OCI-LY3 (cell line): ENCODE data around the gene ZNF785.

Source experiments
- H2AFZ ChIP-seq: fragments of 200-600, 300-600 bp; shearing (Covaris generic); 2 replicates; pipeline ENCODE4 v1.6.0; 2014; ENCODE audit warnings: antibody characterized with exemption, low read depth, low read length
- H3K27ac ChIP-seq: fragments of 200-600, 300-600 bp; sonication (generic); 2 replicates; pipeline ENCODE4 v1.5.1; 2014; ENCODE audit warnings: mild to moderate bottlenecking, low read length, moderate library complexity, mixed read lengths
- H3K27me3 ChIP-seq: fragments of 200-600, 300-600 bp; sonication (generic); 2 replicates; pipeline ENCODE4 v1.6.1; 2014; ENCODE audit warnings: low read depth, low read length, mixed read lengths
- H3K36me3 ChIP-seq: fragments of 200-600, 300-600 bp; sonication (generic); replicated peaks from 2 replicates; pipeline ENCODE3; 2014; ENCODE audit warnings: low read depth, low read length, mixed read lengths
- H3K4me1 ChIP-seq: fragments of 300-600, 200-600 bp; sonication (generic); 2 replicates; pipeline ENCODE4 v1.6.1; 2014; ENCODE audit warnings: low read length, mixed read lengths
- H3K4me2 ChIP-seq: fragments of 200-600, 300-600 bp; sonication (generic); 2 replicates; pipeline ENCODE4 v1.6.1; 2014; ENCODE audit warnings: low read length, mixed read lengths
- H3K4me3 ChIP-seq: fragments of 300-600, 200-600 bp; sonication (generic); 2 replicates; pipeline ENCODE4 v1.5.1; 2014; ENCODE audit warnings: antibody characterized with exemption, mild to moderate bottlenecking, low read length, moderate library complexity
- H3K79me2 ChIP-seq: fragments of 300-600, 200-600 bp; shearing (Covaris generic); 2 replicates; pipeline ENCODE4 v1.6.1; 2014; ENCODE audit warnings: mild to moderate bottlenecking, low read length, mixed read lengths
- H3K9ac ChIP-seq: fragments of 300-600, 200-600 bp; shearing (Covaris generic); 2 replicates; pipeline ENCODE4 v1.6.0; 2014; ENCODE audit warnings: mild to moderate bottlenecking, low read length, moderate library complexity
- H3K9me3 ChIP-seq: fragments of 200-600, 300-600 bp; shearing (Covaris generic); 2 replicates; pipeline ENCODE4 v1.6.1; 2014; ENCODE audit warnings: low read length, mixed read lengths; ENCODE audit not compliant: insufficient read depth
- H4K20me1 ChIP-seq: fragments of 200-600, 300-600 bp; sonication (generic); 2 replicates; pipeline ENCODE4 v1.6.1; 2016; ENCODE audit warnings: low read length, mixed read lengths; ENCODE audit not compliant: insufficient read depth
- EZH2phosphoT487 ChIP-seq: fragments of 200-600 bp; shearing (Covaris generic); IDR thresholded peaks from 2 replicates; pipeline ENCODE4 v1.6.1; 2018; ENCODE audit warnings: antibody characterized with exemption, mixed run types, low read depth
- TF ChIP-seq, protein P1 (sequence below): fragments of 200-600, 300-600 bp; sonication (generic); IDR thresholded peaks from 2 replicates; pipeline ENCODE4 v1.5.1; 2014; ENCODE audit warnings: antibody characterized with exemption, low read length, low read depth

ZNF785 gene

DNA sequence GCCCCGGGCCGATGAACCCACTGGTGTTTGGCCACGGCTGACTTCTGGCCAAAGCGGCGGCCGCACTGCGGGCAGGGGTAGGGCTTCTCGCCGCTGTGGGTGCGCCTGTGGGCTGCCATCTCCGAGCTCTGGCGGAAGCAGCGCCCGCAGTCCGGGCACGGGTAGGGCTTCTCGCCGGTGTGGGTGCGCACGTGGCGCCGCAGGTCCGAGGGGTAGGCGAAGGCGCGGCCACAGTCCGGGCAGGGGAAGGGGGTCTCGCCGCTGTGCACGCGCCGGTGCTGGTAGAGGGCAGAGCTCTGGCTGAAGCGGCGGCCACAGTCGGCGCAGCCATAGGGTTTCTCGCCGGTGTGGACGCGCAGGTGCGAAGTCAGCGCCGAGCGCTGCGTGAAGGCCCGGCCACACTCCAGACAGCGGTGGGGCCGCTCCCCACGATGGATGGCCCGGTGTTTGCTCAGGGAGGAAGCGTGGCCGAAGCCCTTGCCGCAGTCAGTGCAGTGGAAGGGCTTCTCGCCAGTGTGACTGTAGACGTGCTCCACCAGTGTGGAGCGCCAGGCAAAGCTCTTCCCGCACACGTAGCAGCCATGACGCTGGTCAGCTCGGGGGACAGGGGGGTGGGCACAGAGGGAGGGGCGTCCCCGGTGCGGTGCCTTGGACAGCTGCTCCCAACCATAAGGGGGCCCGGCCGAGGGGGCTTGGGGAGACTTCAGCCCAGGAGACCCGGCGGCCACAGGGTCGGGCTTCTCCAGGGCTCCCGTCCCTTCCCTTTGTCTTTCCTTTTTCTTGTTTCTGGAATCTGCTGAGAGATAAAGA lies 30.0 kb downstream of the ZNF785 start:
- no peaks in the 10 kb centered on the region for H4K20me1 ChIP-seq
- H3K4me1 ChIP-seq = peaks cover 17% of the 10 kb centered on the region
- H3K4me3 ChIP-seq = no peak overlapping the region
- H3K4me2 ChIP-seq = no peak overlapping the region
- no peaks in the 10 kb centered on the region for H3K9me3 ChIP-seq
- TF ChIP-seq EZH2phosphoT487 = no peak
- TF ChIP-seq, protein P1, sequence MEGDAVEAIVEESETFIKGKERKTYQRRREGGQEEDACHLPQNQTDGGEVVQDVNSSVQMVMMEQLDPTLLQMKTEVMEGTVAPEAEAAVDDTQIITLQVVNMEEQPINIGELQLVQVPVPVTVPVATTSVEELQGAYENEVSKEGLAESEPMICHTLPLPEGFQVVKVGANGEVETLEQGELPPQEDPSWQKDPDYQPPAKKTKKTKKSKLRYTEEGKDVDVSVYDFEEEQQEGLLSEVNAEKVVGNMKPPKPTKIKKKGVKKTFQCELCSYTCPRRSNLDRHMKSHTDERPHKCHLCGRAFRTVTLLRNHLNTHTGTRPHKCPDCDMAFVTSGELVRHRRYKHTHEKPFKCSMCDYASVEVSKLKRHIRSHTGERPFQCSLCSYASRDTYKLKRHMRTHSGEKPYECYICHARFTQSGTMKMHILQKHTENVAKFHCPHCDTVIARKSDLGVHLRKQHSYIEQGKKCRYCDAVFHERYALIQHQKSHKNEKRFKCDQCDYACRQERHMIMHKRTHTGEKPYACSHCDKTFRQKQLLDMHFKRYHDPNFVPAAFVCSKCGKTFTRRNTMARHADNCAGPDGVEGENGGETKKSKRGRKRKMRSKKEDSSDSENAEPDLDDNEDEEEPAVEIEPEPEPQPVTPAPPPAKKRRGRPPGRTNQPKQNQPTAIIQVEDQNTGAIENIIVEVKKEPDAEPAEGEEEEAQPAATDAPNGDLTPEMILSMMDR = no peak
- H3K79me2 ChIP-seq = peaks cover 18% of the 10 kb centered on the region
- no peaks in the 10 kb centered on the region for H3K27me3 ChIP-seq
- no peak overlapping the region for H3K9ac ChIP-seq
- no peak overlapping the region for H2AFZ ChIP-seq
- peaks cover 18% of the 10 kb centered on the region for H3K36me3 ChIP-seq
- no peak overlapping the region for H3K27ac ChIP-seq

DNA sequence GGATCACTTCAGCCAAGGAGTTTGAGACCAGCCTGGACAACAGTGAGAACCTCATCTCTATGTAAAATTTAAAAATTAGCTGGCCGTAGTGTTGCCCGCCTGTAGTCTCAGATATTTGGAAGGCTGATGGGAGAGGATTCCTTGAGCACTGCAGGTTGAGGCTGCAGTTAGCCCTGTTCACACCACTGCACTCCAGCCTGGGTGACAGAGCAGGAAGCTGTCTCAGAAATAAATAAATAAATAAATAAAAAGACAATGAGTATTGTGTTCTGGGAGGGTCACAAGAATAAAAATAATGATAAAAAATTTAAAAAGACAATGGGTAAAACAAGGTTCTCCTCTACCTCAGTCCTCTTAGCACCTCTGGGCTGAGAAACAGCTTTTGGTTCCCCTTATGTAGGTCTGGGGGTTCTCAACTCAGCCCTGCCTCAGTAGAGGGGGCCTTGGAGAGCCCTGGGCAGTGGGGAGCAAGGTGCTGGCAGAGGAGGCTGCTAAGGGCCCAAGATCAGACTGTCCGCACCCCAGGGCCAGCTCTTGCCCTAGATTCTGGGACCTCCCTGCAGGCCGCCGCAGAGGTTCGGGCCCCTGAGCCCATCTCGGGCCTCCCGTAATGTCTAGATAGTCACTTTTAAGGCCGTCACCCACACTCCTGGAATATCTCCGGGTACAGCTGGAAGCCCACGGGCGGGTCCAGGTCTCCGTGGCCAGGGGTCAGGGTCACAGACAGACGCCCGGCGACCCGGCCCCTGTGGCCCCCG lies 30.8 kb downstream of the ZNF785 start:
- Histone ChIP-seq H3K4me2 (no peak overlapping the region), H3K27me3 (no peaks in the 10 kb centered on the region), H3K36me3 (peaks cover 18% of the 10 kb centered on the region), H3K79me2 (peaks cover 18% of the 10 kb centered on the region), H4K20me1 (no peaks in the 10 kb centered on the region), H3K9me3 (no peaks in the 10 kb centered on the region), H3K27ac (no peak overlapping the region), H3K4me3 (no peak overlapping the region), H3K9ac (no peak overlapping the region), H2AFZ (no peak overlapping the region), H3K4me1 (peaks cover 12% of the 10 kb centered on the region)
- no peak for TF ChIP-seq EZH2phosphoT487
- TF ChIP-seq, protein P1 = no peak

DNA sequence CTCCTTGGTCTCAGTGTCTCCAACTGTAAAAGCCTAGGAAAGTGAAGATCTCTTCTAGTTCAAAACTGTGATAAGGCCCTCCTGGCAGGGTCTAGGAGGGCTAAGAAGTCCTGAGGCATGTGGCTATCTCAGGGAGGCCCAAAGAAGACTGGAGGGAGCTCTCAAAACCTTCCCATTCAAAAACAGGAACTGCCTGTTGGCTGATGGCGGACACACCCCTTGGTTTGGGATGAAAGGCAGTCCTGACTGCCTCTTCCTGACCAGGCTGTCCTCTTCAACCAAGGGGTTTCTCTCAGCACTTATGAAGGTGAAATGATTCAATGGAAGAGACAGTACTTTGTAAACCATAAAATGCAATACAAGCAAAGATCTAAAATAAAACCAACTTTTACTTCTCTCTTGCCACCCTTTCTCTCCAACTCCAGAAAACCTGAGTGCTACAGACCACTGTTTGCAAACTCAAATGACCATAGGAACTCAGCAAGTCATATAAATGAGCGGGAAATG lies 32.1 kb downstream of the ZNF785 start:
- Histone ChIP-seq H3K36me3 (peaks cover 18% of the 10 kb centered on the region), H3K79me2 (peaks cover 18% of the 10 kb centered on the region), H4K20me1 (no peaks in the 10 kb centered on the region), H3K4me2 (no peak overlapping the region), H3K9me3 (no peaks in the 10 kb centered on the region), H3K4me3 (no peak overlapping the region), H3K27ac (no peak overlapping the region), H2AFZ (no peak overlapping the region), H3K4me1 (no peaks in the 10 kb centered on the region; the same call in 1 of the 2 replicates), H3K27me3 (no peaks in the 10 kb centered on the region), H3K9ac (no peak overlapping the region)
- TF ChIP-seq, protein P1 = no peak
- no peak for TF ChIP-seq EZH2phosphoT487

DNA sequence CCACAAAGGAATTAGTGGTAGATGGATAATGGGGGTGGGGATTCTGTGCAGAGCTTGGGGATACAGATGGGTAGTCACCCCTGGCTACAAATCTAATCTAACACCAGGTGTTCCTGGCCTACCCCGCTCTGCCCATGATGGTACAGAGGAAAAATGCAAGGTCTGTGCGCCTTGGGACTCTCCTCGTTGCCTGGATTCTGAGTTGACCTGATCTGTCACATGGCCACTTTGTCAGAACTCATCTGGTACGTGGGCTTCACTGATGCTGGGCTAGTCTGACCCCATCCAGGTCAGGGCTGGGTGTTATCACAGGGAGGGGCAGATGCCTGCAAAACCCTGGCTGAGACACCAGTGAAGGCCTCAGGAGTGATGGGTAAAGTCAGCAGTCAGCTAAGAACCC lies 32.5 kb downstream of the ZNF785 start:
- no peak overlapping the region for H3K4me3 ChIP-seq
- H4K20me1 ChIP-seq = no peaks in the 10 kb centered on the region
- H3K27ac ChIP-seq = no peak overlapping the region
- no peaks in the 10 kb centered on the region for H3K27me3 ChIP-seq
- no peak for TF ChIP-seq EZH2phosphoT487
- TF ChIP-seq, protein P1 = no peak
- H3K9ac ChIP-seq = no peak overlapping the region
- no peak overlapping the region for H2AFZ ChIP-seq
- H3K79me2 ChIP-seq = peaks cover 18% of the 10 kb centered on the region
- H3K4me1 ChIP-seq = no peaks in the 10 kb centered on the region; the same call in 1 of the 2 replicates
- H3K4me2 ChIP-seq = no peak overlapping the region
- peaks cover 18% of the 10 kb centered on the region for H3K36me3 ChIP-seq
- H3K9me3 ChIP-seq = no peaks in the 10 kb centered on the region
